ENCODE measurements around the gene DENND4B.

Gene DENND4B

DNA sequence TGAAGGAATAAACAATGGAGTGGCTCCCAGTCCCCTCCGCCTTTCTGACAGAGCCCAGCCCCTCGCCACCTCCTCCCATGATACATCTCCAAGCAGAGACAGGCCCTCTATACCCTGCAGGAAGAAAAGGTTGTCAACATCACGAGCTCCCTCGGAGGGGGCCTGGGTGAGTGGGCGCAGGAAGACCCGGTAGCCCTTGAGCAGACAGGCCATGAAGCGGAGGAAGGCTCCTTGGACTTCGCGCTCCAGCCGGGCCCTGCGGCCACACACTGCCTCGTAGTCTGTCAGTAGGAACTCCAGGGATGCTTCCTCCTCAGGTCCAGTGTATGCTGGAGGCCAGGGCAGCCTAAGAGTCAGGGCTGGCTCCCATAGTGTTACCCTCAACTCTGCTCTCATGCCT lies 7.0 kb downstream of the DENND4B start:
- Histone ChIP-seq H3K4me1 (ENCODE audit: control insufficient read depth in 5 of 5, insufficient read depth in 5 of 5, low read length in 5 of 5) (peaks cover 0 to 29% (median 20%) of the 10 kb centered on the region in 5 donors), H3K9ac (ENCODE audit: low read length in 5 of 5) (no peak overlapping the region), H3K4me3 (ENCODE audit: low read depth in 1 of 5, low read length in 5 of 5) (no peak overlapping the region), H3K27ac (ENCODE audit: low read depth, low read length) (no peak overlapping the region), H3K9me3 (ENCODE audit: control insufficient read depth in 5 of 5, low read length in 5 of 5) (no peaks in the 10 kb centered on the region), H3K36me3 (ENCODE audit: control insufficient read depth in 5 of 5, insufficient read depth in 5 of 5, low read length in 5 of 5) (peaks cover 0 to 89% (median 80%) of the 10 kb centered on the region in 5 donors), H3K27me3 (ENCODE audit: control insufficient read depth in 5 of 5, insufficient read depth in 4 of 5, low read length in 5 of 5) (no peaks in the 10 kb centered on the region)

GRCh38 chr1:153938996-153939395 lies 7.5 kb downstream of the DENND4B start:
- no peak overlapping the region for H3K27ac ChIP-seq (ENCODE audit: low read depth, low read length)
- H3K36me3 ChIP-seq (ENCODE audit: control insufficient read depth in 5 of 5, insufficient read depth in 5 of 5, low read length in 5 of 5), result peaks cover 0 to 93% (median 83%) of the 10 kb centered on the region in 5 donors
- no peak overlapping the region for H3K4me3 ChIP-seq (ENCODE audit: low read depth in 1 of 5, low read length in 5 of 5)
- H3K9me3 ChIP-seq (ENCODE audit: control insufficient read depth in 5 of 5, low read length in 5 of 5), result no peaks in the 10 kb centered on the region
- H3K4me1 ChIP-seq (ENCODE audit: control insufficient read depth in 5 of 5, insufficient read depth in 5 of 5, low read length in 5 of 5), result peaks cover 0 to 24% (median 15%) of the 10 kb centered on the region in 5 donors
- no peaks in the 10 kb centered on the region for H3K27me3 ChIP-seq (ENCODE audit: control insufficient read depth in 5 of 5, insufficient read depth in 4 of 5, low read length in 5 of 5)
- no peak overlapping the region for H3K9ac ChIP-seq (ENCODE audit: low read length in 5 of 5)

DNA sequence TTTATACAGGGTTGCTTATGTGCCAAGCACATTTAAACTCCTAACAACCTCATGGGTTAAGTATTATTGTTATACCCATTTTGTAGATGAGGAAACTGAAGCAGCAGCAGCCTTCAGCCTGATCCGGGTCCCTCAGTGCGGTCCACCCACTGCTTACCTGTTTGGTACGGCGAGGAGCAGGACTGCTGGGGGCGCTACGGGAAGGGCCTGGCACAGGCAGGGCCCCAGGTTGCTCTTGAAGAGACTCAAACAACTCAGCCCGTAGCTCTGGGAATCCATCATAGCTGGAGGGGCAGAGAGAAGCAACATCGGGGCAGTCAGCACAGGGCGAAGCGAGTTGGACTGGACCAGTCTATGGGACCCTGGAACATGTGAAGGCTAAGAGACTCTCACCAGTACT lies 9.2 kb downstream of the DENND4B start:
- H3K4me1 ChIP-seq (ENCODE audit: control insufficient read depth in 5 of 5, insufficient read depth in 5 of 5, low read length in 5 of 5), result peaks cover 0 to 9% (median 2%) of the 10 kb centered on the region in 5 donors
- peaks cover 0 to 95% (median 90%) of the 10 kb centered on the region in 5 donors for H3K36me3 ChIP-seq (ENCODE audit: control insufficient read depth in 5 of 5, insufficient read depth in 5 of 5, low read length in 5 of 5)
- no peak overlapping the region for H3K4me3 ChIP-seq (ENCODE audit: low read depth in 1 of 5, low read length in 5 of 5)
- no peak overlapping the region for H3K9ac ChIP-seq (ENCODE audit: low read length in 5 of 5)
- H3K27ac ChIP-seq (ENCODE audit: low read depth, low read length), result no peak overlapping the region
- H3K27me3 ChIP-seq (ENCODE audit: control insufficient read depth in 5 of 5, insufficient read depth in 4 of 5, low read length in 5 of 5), result no peaks in the 10 kb centered on the region
- H3K9me3 ChIP-seq (ENCODE audit: control insufficient read depth in 5 of 5, low read length in 5 of 5), result no peaks in the 10 kb centered on the region

DNA sequence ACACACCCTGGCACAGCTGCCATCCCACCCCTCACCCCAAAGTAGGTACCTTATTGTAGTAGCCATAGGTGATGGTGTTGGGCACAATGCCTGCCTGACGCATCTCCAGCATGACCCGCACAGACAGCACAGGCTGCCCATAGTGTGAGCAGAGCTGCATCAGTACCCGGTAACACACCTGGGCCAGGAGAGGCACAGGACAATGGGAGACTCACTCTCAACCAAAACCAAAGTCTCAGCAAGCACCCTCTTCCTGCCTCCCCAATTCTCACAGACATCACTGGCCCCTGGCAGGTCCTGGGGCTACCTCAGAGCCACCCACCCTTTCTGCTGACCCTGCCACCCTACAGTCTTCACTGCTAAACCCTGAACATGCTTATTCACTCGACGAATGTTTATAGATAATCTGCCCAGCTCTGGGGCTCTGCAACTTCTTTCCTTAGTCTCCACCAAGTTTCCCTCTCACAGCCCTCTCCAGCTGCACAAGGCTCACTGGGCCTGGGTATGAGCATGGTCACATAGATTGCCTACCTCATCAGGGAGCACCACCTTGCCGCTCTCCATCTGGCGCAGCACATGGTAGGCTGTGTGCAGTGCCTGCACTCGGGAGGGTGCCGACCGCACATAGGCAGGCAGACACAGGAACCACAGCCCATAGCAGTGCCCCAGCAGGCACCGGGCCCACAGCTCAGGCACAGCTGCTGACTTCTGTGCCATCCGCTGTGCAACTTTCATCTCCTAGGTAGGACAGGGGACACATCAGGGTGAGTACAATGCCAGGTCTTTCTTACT lies 10.3 kb downstream of the DENND4B start:
- Histone ChIP-seq H3K27ac (ENCODE audit: low read depth, low read length) (no peak overlapping the region), H3K27me3 (ENCODE audit: control insufficient read depth in 5 of 5, insufficient read depth in 4 of 5, low read length in 5 of 5) (no peaks in the 10 kb centered on the region), H3K9me3 (ENCODE audit: control insufficient read depth in 5 of 5, low read length in 5 of 5) (no peaks in the 10 kb centered on the region), H3K36me3 (ENCODE audit: control insufficient read depth in 5 of 5, insufficient read depth in 5 of 5, low read length in 5 of 5) (peaks cover 0 to 90% (median 86%) of the 10 kb centered on the region in 5 donors), H3K4me1 (ENCODE audit: control insufficient read depth in 5 of 5, insufficient read depth in 5 of 5, low read length in 5 of 5) (no peaks in the 10 kb centered on the region), H3K9ac (ENCODE audit: low read length in 5 of 5) (no peak overlapping the region), H3K4me3 (ENCODE audit: low read depth in 1 of 5, low read length in 5 of 5) (no peak overlapping the region)

GRCh38 chr1:153934746-153935145 lies 11.8 kb downstream of the DENND4B start:
- H3K27ac ChIP-seq (ENCODE audit: low read depth, low read length), result no peak overlapping the region
- H3K4me1 ChIP-seq (ENCODE audit: control insufficient read depth in 5 of 5, insufficient read depth in 5 of 5, low read length in 5 of 5), result no peaks in the 10 kb centered on the region
- H3K36me3 ChIP-seq (ENCODE audit: control insufficient read depth in 5 of 5, insufficient read depth in 5 of 5, low read length in 5 of 5), result peaks cover 0 to 90% (median 85%) of the 10 kb centered on the region in 5 donors
- H3K4me3 ChIP-seq (ENCODE audit: low read depth in 1 of 5, low read length in 5 of 5), result no peak overlapping the region
- H3K27me3 ChIP-seq (ENCODE audit: control insufficient read depth in 5 of 5, insufficient read depth in 4 of 5, low read length in 5 of 5), result no peaks in the 10 kb centered on the region
- no peak overlapping the region for H3K9ac ChIP-seq (ENCODE audit: low read length in 5 of 5)
- no peaks in the 10 kb centered on the region for H3K9me3 ChIP-seq (ENCODE audit: control insufficient read depth in 5 of 5, low read length in 5 of 5)

DNA sequence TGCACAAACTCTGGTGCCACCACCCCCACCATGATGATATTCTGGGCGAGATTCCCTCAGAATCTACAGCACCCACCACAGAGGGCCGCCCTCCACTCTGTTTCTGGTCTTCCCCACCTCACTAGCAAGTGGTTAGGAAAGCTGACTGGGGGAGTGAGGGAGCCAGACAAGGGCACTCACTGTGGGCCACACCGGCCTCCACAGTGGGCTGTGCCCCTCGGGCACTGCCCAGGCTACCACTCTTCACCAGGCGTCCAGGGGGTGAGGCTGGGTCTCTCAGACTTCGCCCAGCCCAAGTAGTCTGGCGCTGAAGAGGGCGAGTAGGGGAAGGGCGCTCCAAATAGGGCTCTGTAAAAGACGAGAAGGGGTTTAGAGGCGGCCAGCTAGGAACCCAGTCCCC lies 12.6 kb downstream of the DENND4B start:
- Histone ChIP-seq H3K9ac (ENCODE audit: low read length in 5 of 5) (no peak overlapping the region), H3K36me3 (ENCODE audit: control insufficient read depth in 5 of 5, insufficient read depth in 5 of 5, low read length in 5 of 5) (peaks cover 0 to 90% (median 84%) of the 10 kb centered on the region in 5 donors), H3K9me3 (ENCODE audit: control insufficient read depth in 5 of 5, low read length in 5 of 5) (no peaks in the 10 kb centered on the region), H3K4me1 (ENCODE audit: control insufficient read depth in 5 of 5, insufficient read depth in 5 of 5, low read length in 5 of 5) (peaks cover 0 to 7% (median 3%) of the 10 kb centered on the region in 5 donors), H3K27ac (ENCODE audit: low read depth, low read length) (no peak overlapping the region), H3K27me3 (ENCODE audit: control insufficient read depth in 5 of 5, insufficient read depth in 4 of 5, low read length in 5 of 5) (no peaks in the 10 kb centered on the region), H3K4me3 (ENCODE audit: low read depth in 1 of 5, low read length in 5 of 5) (no peak overlapping the region)

- peaks cover 0 to 87% (median 83%) of the 10 kb centered on the region in 5 donors for H3K36me3 ChIP-seq (ENCODE audit: control insufficient read depth in 5 of 5, insufficient read depth in 5 of 5, low read length in 5 of 5)
- no peak overlapping the region for H3K27ac ChIP-seq (ENCODE audit: low read depth, low read length)
- H3K4me1 ChIP-seq (ENCODE audit: control insufficient read depth in 5 of 5, insufficient read depth in 5 of 5, low read length in 5 of 5), result peaks cover 0 to 13% (median 4%) of the 10 kb centered on the region in 5 donors
- no peak overlapping the region for H3K9ac ChIP-seq (ENCODE audit: low read length in 5 of 5)
- H3K27me3 ChIP-seq (ENCODE audit: control insufficient read depth in 5 of 5, insufficient read depth in 4 of 5, low read length in 5 of 5), result no peaks in the 10 kb centered on the region
- no peaks in the 10 kb centered on the region for H3K9me3 ChIP-seq (ENCODE audit: control insufficient read depth in 5 of 5, low read length in 5 of 5)
- no peak overlapping the region for H3K4me3 ChIP-seq (ENCODE audit: low read depth in 1 of 5, low read length in 5 of 5)
Measured at GRCh38 chr1:153933430-153933829, 13.1 kb downstream of the DENND4B start.

GRCh38 chr1:153932156-153933131 lies 14.1 kb downstream of the DENND4B start:
- H3K4me1 ChIP-seq (ENCODE audit: control insufficient read depth in 5 of 5, insufficient read depth in 5 of 5, low read length in 5 of 5), result peaks cover 0 to 16% (median 7%) of the 10 kb centered on the region in 5 donors
- no peak overlapping the region for H3K9ac ChIP-seq (ENCODE audit: low read length in 5 of 5)
- no peak overlapping the region for H3K27ac ChIP-seq (ENCODE audit: low read depth, low read length)
- no peaks in the 10 kb centered on the region for H3K9me3 ChIP-seq (ENCODE audit: control insufficient read depth in 5 of 5, low read length in 5 of 5)
- no peak overlapping the region for H3K4me3 ChIP-seq (ENCODE audit: low read depth in 1 of 5, low read length in 5 of 5)
- no peaks in the 10 kb centered on the region for H3K27me3 ChIP-seq (ENCODE audit: control insufficient read depth in 5 of 5, insufficient read depth in 4 of 5, low read length in 5 of 5)
- H3K36me3 ChIP-seq (ENCODE audit: control insufficient read depth in 5 of 5, insufficient read depth in 5 of 5, low read length in 5 of 5), result peaks cover 0 to 80% (median 77%) of the 10 kb centered on the region in 5 donors

- Histone ChIP-seq H3K36me3 (ENCODE audit: control insufficient read depth in 5 of 5, insufficient read depth in 5 of 5, low read length in 5 of 5) (peaks cover 0 to 58% (median 56%) of the 10 kb centered on the region in 5 donors), H3K27ac (ENCODE audit: low read depth, low read length) (peak overlapping the region; percentile 57), H3K4me3 (ENCODE audit: low read depth in 1 of 5, low read length in 5 of 5) (no peak overlapping the region), H3K9me3 (ENCODE audit: control insufficient read depth in 5 of 5, low read length in 5 of 5) (no peaks in the 10 kb centered on the region), H3K4me1 (ENCODE audit: control insufficient read depth in 5 of 5, insufficient read depth in 5 of 5, low read length in 5 of 5) (peaks cover 0 to 16% (median 7%) of the 10 kb centered on the region in 5 donors), H3K9ac (ENCODE audit: low read length in 5 of 5) (no peak overlapping the region), H3K27me3 (ENCODE audit: control insufficient read depth in 5 of 5, insufficient read depth in 4 of 5, low read length in 5 of 5) (no peaks in the 10 kb centered on the region)
Measured at GRCh38 chr1:153929981-153930948, 16.3 kb downstream of the DENND4B start.
